Tibial nerve (tissue), 4 donors: Measurements from ENCODE around the gene NDRG2.

Source experiments
- CTCF ChIP-seq, 5 experiments: fragments of 200-600 bp in 3 of 5; fragments of 450-650 bp in 2 of 5; sonication (generic) in 3 of 5; IDR thresholded peaks; one replicate each; pipeline ENCODE4 v1.5.1; 2016 to 2019; ENCODE audit warnings: antibody characterized with exemption in 5 of 5, mild to moderate bottlenecking in 3 of 5, moderate library complexity in 2 of 5
- EP300 ChIP-seq, 2 donors: sonication (generic); formaldehyde crosslinking; IDR thresholded peaks; one replicate each; pipeline ENCODE4 v1.6.1; 2017; ENCODE audit warnings: antibody characterized with exemption in 2 of 2, mild to moderate bottlenecking in 1 of 2
- POLR2A ChIP-seq, 2 donors: fragments of 450-650 bp; IDR thresholded peaks; one replicate each; pipeline ENCODE4 v1.6.1; 2017; ENCODE audit warnings: antibody characterized with exemption in 2 of 2, mild to moderate bottlenecking in 2 of 2, moderate library complexity in 2 of 2

DNA sequence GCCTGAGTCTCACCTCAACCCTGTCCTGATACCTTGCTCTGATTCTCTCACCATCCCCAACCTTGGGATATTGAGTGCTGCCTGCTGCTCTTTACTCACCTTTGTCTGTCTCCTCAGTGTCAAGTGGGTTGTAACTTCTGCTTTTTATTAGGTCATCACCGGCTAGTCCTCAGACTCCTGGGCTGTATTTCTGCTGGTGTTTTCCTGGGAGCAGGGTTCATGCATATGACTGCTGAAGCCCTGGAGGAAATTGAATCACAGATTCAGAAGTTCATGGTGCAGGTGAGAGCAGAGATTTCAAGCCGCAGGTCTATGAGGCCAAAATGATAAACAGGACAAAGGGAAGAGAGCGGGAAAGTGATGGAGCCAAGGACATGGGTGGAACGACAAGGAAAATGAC lies 25.3 kb downstream of the NDRG2 start:
- TF ChIP-seq CTCF (IDR thresholded peaks at IDR 0.05) (no peak), EP300 (IDR thresholded peaks at IDR 0.05) (no peak), POLR2A (IDR thresholded peaks at IDR 0.05) (no peak)
